Stimulated activated naive CD8-positive, alpha-beta T cell treated with anti-CD3 and anti-CD28 coated beads, Interleukin-15, Interleukin-2, amounts not matched to agents 100 ng/mL and 50 ng/mL, for 24 hours (primary cell): ENCODE data around the gene RFTN2.
"Not testable (repeated sequence)": the region's sequence is repeated elsewhere in the genome, so short reads cannot be mapped to it uniquely, and the experiment has no call there.

ENCODE experiments used
- H3K27ac Mint-ChIP-seq: one replicate; pipeline ENCODE4 v1.8.0; 2021; ENCODE audit warnings: mild to moderate bottlenecking, mixed read lengths
- H3K27me3 Mint-ChIP-seq: one replicate; pipeline ENCODE4 v1.8.0; 2021; ENCODE audit warnings: mixed read lengths
- H3K36me3 Mint-ChIP-seq: one replicate; pipeline ENCODE4 v1.8.0; 2021; ENCODE audit warnings: low read depth, mixed read lengths
- H3K4me1 Mint-ChIP-seq: one replicate; pipeline ENCODE4 v1.8.0; 2021; ENCODE audit warnings: low read depth, mixed read lengths
- H3K4me3 Mint-ChIP-seq: one replicate; pipeline ENCODE4 v1.8.0; 2021; ENCODE audit warnings: mild to moderate bottlenecking, mixed read lengths
- H3K9me3 Mint-ChIP-seq: one replicate; pipeline ENCODE4 v1.8.0; 2021; ENCODE audit warnings: mixed read lengths

RFTN2 gene

DNA sequence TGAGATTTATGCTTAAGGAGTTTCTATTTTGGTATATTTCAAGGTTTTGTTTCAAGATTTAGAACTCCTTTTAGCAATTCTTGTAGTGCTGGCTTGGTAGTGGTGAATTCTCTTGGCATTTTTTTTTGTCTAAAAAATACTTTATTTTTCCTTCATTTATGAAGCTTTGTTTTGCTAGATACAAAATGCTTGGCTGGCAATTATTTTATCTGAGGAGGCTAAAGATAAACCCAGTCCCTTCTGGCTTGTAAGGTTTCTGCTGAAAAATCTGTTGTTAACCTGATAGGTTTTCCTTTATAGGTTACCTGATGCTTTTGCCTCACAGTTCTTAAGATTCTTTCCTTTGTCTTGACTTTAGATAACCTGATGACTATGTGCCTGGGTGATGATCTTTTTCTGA, 24.3 kb upstream of the RFTN2 start:
- not testable (repeated sequence) for H3K4me3 Mint-ChIP-seq, H3K4me1 Mint-ChIP-seq, H3K27me3 Mint-ChIP-seq, H3K9me3 Mint-ChIP-seq, H3K36me3 Mint-ChIP-seq, H3K27ac Mint-ChIP-seq

DNA sequence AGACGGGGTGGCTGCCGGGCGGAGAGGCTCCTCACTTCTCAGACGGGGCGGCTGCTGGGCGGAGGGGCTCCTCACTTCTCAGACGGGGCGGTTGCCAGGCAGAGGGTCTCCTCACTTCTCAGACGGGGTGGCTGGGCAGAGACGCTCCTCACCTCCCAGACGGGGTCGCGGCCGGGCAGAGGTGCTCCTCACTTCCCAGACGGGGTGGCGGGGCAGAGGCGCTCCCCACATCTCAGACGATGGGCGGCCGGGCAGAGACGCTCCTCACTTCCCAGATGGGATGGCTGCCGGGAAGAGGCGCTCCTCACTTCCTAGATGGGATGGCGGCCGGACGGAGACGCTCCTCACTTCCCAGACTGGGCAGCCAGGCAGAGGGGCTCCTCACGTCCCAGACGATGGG, 21.2 kb upstream of the RFTN2 start:
- peaks cover 11% of the 10 kb centered on the region for H3K27me3 Mint-ChIP-seq
- H3K36me3 Mint-ChIP-seq, H3K4me3 Mint-ChIP-seq, H3K4me1 Mint-ChIP-seq, H3K27ac Mint-ChIP-seq, H3K9me3 Mint-ChIP-seq: not testable (repeated sequence)

DNA sequence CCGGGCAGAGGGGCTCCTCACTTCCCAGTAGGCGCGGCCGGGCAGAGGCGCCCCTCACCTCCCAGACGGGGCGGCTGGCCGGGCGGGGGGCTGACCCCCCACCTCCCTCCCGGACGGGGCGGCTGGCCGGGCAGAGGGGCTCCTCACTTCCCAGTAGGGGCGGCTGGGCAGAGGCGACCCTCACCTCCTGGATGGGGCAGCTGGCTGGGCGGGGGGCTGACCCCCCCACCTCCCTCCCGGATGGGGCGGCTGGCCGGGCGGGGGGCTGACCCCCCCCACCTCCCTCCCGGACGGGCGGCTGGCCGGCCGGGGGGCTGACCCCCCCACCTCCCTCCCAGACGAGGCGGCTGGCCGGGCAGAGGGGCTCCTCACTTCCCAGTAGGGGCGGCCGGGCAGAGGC, 20.6 kb upstream of the RFTN2 start:
- not testable (repeated sequence) for H3K36me3 Mint-ChIP-seq, H3K9me3 Mint-ChIP-seq, H3K4me1 Mint-ChIP-seq, H3K27ac Mint-ChIP-seq, H3K4me3 Mint-ChIP-seq, H3K27me3 Mint-ChIP-seq

DNA sequence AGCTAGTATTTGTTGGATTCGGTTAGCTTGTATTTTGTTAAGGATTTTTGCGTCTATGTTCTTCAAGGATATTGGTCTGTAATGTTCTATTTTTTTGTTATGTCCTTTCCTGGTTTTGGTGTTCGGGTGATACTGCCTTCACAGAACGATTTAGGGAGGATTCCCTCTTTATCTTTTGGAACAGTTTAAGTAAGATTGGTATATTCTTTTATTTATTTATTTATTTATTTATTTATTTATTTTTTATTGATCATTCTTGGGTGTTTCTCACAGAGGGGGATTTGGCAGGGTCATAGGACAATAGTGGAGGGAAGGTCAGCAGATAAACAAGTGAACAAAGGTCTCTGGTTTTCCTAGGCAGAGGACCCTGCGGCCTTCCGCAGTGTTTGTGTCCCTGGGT, 19.8 kb upstream of the RFTN2 start:
- not testable (repeated sequence) for H3K4me1 Mint-ChIP-seq, H3K27ac Mint-ChIP-seq, H3K9me3 Mint-ChIP-seq, H3K4me3 Mint-ChIP-seq, H3K36me3 Mint-ChIP-seq, H3K27me3 Mint-ChIP-seq

DNA sequence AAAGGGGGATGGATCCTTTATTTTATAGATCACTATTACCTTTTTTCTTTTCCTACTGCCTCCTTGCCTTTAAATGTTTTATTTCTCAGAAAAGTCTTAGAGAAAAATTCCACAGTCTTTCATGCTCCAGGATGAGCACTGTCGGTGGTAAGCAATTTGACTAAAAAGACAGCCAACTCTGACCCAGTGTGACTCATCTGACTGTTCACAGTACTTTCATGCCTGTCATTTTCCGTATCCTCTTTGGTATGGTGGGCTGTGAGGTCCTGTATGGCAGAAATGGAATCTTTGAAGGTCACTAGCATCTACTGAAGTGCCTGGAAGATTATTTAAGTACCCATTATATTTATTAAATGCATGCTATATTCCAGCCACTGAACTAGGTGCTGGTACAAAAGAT, 2.1 kb upstream of the RFTN2 start:
- peaks cover 9% of the 10 kb centered on the region for H3K4me1 Mint-ChIP-seq
- no peaks in the 10 kb centered on the region for H3K9me3 Mint-ChIP-seq
- no peaks in the 10 kb centered on the region for H3K36me3 Mint-ChIP-seq
- no peak overlapping the region for H3K27ac Mint-ChIP-seq
- H3K27me3 Mint-ChIP-seq = peaks cover 20% of the 10 kb centered on the region
- no peak overlapping the region for H3K4me3 Mint-ChIP-seq

DNA sequence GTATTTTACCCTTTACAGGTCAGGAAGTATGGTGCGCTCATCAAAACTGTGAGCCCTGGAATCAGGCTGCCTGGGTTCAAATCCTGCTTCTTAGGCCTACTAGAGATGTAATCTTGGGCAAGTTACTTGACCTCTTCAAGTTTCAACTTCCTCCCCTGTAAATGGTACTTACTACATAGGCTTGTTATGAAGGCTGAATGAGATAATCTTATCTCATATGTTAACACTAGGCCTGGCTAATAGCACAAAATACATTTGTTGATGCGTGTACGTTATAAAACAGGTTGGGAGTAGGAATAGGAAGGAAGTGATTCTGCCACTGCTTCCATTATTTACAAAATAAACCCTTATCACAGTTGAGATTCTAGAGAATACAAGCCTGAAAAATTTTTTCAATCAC, 1.7 kb upstream of the RFTN2 start:
- Mint-ChIP-seq H3K27ac (no peak overlapping the region), H3K4me3 (no peak overlapping the region), H3K36me3 (no peaks in the 10 kb centered on the region), H3K4me1 (peaks cover 9% of the 10 kb centered on the region), H3K27me3 (peaks cover 24% of the 10 kb centered on the region), H3K9me3 (no peaks in the 10 kb centered on the region)

DNA sequence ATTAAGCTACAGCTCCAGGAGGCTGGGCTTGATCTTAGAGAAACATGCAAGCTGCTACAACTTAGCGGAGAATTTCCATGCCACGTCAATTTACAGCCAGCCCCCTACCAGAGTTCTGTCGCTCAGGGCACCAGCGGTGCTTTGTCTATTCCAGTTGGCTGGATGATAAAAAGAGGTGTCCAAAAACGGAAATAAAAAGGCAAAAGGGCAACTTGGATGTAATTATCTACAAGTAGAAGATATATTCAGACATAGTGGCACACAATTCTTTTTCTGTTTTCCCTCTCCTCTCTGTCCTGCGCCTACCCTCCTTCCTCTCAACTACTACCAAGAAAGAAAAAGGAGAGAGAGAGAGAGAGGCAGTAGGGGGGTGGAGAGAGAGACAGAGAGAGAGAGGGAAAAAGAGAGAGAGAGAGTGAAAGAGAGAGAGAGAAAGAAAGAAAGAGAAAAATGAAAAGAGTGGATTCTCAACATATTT, 363 bp upstream of the RFTN2 start:
- Mint-ChIP-seq H3K36me3 (no peaks in the 10 kb centered on the region), H3K27ac (no peak overlapping the region), H3K9me3 (no peaks in the 10 kb centered on the region), H3K27me3 (peaks cover 24% of the 10 kb centered on the region), H3K4me1 (peaks cover 9% of the 10 kb centered on the region), H3K4me3 (no peak overlapping the region)

DNA sequence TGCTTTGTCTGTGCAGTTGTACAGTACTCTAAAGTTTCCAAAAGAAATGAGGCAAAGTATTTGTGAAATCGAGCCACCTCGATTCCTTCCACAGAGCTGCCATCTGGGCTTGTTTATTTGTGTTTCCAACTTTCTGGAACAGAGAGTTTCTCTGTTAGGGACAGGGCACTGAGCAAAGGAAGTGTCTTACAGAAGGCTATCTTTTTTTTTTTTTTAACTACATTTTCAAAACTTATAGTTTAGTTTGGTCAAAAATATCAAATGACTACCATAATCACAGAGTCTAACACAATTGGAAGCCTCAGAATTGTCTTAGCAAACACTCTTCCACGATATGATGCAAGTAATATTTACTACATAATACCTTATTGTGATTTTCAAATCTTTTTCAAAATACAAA, 796 bp downstream of the RFTN2 start:
- Mint-ChIP-seq H3K27ac (no peak overlapping the region), H3K4me3 (no peak overlapping the region), H3K36me3 (no peaks in the 10 kb centered on the region), H3K4me1 (peaks cover 9% of the 10 kb centered on the region), H3K27me3 (peaks cover 19% of the 10 kb centered on the region), H3K9me3 (no peaks in the 10 kb centered on the region)

DNA sequence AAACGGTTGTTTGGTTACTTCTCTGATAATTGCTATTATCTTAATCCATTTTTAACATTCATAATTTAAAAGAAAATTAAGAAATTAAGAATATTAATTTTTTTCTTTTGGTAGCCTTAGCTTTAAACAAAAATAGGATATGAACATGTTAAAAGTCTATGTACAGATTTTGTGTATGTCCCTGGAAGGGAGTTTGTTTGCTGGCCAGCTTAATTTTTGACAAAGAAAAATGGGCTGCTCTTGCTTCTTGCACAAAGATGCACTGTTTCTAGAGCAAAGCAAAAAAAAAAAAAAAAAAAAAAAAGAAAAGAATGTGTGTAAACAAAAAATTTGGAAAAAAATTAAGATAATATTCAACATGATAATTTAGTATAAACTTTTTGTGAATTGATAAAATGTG, 1.3 kb downstream of the RFTN2 start:
- Mint-ChIP-seq H3K36me3 (no peaks in the 10 kb centered on the region), H3K4me3 (no peak overlapping the region), H3K4me1 (peaks cover 9% of the 10 kb centered on the region), H3K9me3 (no peaks in the 10 kb centered on the region), H3K27ac (no peak overlapping the region), H3K27me3 (peaks cover 18% of the 10 kb centered on the region)

DNA sequence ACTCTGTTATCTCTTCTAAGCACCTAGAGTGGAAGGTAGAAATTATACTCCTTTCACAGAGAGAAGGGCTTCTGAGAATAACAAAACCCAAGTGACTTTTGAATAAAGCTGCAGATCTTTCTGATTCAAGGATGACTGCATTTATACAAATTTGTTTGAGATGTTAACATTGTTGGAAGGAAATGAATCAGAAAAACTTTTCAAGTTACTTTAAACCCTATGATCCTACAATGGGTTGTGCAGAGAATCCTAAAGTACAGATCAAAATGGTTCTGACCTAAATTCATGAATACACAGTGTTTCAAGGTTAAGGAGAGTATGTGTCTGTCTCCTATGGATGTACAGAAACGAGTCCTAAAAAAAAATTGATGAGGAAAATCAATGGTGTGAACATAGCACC, 1.8 kb downstream of the RFTN2 start:
- Mint-ChIP-seq H3K27me3 (peaks cover 18% of the 10 kb centered on the region), H3K36me3 (no peaks in the 10 kb centered on the region), H3K4me1 (peaks cover 9% of the 10 kb centered on the region), H3K27ac (no peak overlapping the region), H3K4me3 (no peak overlapping the region), H3K9me3 (no peaks in the 10 kb centered on the region)

DNA sequence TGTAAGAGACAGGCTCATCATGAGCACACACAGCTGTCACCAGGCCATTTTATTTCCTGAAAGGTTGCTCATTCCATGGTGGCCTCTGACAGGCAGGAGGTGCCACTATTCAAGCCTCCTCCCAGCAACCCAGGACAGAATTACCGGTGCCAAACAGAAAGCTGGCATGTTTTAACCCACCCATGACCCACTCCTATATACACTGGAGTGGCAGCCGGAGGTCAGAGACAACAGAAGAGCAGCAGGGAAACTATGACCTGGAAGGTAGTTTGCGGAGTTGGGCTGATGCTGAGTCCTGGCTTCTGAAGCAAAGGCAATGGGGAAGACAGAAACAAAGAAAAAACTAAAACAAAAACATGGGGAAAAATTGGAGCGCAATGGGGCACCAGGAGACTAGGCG, 2.3 kb downstream of the RFTN2 start:
- H3K9me3 Mint-ChIP-seq = no peaks in the 10 kb centered on the region
- H3K4me1 Mint-ChIP-seq = peaks cover 9% of the 10 kb centered on the region
- peaks cover 16% of the 10 kb centered on the region for H3K27me3 Mint-ChIP-seq

DNA sequence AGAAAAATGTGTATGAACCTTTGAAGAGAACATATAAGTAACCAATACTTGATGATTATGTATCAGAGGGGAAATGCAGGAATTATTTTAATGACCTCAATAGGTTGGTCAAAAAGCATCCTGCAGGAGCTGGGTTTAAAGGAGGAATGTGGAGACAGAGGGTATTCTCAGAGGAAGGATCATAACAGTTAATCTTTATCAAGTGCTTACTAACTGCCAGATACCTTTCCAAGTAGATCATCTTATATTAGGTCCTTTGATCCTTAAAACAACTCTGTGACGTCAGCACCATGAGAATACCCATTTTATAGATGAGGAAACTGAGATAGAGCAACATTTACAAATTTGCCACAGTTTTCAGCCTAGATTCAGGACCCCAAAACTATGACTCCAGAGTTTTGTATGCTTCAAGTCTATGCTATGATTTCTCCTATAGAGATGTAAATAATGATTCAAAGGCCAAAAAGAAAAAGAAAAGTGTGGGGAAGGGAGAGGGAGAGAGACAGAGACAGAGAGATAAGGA, 3.0 kb downstream of the RFTN2 start:
- H3K36me3 Mint-ChIP-seq = no peaks in the 10 kb centered on the region
- peaks cover 14% of the 10 kb centered on the region for H3K27me3 Mint-ChIP-seq
- no peak overlapping the region for H3K27ac Mint-ChIP-seq
- H3K9me3 Mint-ChIP-seq = peaks cover 2% of the 10 kb centered on the region
- H3K4me3 Mint-ChIP-seq = no peak overlapping the region
- H3K4me1 Mint-ChIP-seq = peaks cover 4% of the 10 kb centered on the region

More for the DNA sequence above, 2.3 kb downstream of the RFTN2 start:
- Mint-ChIP-seq H3K36me3 (no peaks in the 10 kb centered on the region), H3K4me3 (no peak overlapping the region), H3K27ac (no peak overlapping the region)

DNA sequence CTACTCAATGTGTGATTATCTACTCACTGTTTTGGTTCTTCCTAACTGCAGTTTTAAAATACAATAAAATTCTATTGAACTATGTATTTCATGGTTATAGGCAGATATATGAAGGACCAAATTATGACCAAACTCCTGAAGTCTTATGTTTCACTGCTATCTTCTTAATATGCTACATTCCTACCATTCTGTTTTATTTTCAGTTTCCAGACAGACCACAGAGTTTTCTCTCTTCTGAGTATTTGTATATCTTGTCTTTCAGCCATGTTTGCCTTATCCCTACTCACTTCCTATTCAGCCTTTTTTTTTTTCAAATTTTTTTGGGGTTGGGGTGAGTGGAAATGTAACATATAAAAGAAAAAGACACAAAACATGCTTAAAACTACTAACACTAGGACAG, 6.3 kb downstream of the RFTN2 start:
- Mint-ChIP-seq H3K27me3 (peaks cover 11% of the 10 kb centered on the region), H3K4me1 (no peaks in the 10 kb centered on the region)

DNA sequence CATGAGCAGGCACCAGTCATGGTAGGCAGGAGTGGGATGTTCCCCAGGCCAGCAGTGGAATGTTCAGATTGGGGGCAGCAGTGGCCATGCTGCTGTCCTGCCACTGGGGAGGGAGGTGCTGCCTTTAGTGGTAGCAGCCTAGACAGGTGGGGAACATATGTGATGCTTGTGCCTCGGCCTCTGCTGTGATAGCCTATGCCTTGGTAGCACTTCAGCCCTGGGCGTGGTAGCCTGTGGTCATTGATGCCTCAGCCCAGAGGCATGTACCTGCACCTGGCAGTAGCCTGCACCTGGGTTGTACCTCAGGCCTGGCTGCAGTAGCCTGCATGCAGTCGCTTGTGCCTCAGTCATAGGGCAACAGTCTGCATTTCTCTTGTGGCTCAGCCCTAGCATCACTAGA, 7.1 kb downstream of the RFTN2 start:
- H3K27ac Mint-ChIP-seq = no peak overlapping the region
- peaks cover 10% of the 10 kb centered on the region for H3K27me3 Mint-ChIP-seq
- H3K9me3 Mint-ChIP-seq = peaks cover 10% of the 10 kb centered on the region
- no peaks in the 10 kb centered on the region for H3K36me3 Mint-ChIP-seq
- H3K4me3 Mint-ChIP-seq = no peak overlapping the region
- H3K4me1 Mint-ChIP-seq = no peaks in the 10 kb centered on the region

More for the DNA sequence above, 6.3 kb downstream of the RFTN2 start:
- Mint-ChIP-seq H3K27ac (no peak overlapping the region), H3K36me3 (no peaks in the 10 kb centered on the region), H3K9me3 (peaks cover 10% of the 10 kb centered on the region), H3K4me3 (no peak overlapping the region)

DNA sequence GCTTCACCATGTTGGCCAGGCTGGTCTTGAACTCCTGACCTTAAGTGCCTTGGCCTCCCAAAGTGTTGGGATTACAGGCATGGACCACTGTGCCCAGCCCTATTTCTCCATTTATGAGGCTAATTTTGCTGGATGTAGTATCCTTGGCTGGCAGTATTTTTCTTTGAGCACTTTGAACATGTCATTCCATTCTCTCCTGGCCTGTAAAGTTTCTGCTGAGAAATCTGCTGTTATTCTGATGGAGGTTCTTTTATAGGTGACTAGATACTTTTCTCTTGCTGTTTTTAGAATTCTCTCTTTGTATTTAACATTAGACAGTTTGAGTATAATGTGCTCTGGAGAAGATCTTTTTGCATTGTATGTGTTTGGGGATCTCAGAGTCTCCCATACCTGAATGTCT, 9.1 kb downstream of the RFTN2 start:
- Mint-ChIP-seq H3K27ac (no peak overlapping the region), H3K9me3 (peaks cover 10% of the 10 kb centered on the region), H3K36me3 (no peaks in the 10 kb centered on the region), H3K4me3 (no peak overlapping the region), H3K27me3 (no peaks in the 10 kb centered on the region), H3K4me1 (no peaks in the 10 kb centered on the region)

DNA sequence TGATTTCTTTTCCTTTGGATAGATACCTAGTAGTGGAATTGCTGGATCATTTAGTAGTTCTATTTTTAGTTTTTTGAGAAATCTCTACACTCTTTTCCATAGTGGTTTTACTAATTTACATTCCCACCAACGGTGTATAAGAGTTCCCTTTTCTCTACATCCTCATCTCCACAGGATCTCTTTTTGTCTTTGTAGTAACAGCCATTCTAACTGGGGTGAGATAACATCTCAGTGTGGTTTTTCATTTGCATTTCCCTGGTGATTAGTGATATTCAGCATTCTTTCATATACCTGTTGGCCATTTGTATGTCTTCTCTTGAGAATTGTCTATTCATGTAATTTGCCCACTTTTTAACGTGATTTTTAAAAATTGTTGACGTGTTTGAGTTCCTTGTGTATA, 13.8 kb downstream of the RFTN2 start:
- Mint-ChIP-seq H3K9me3 (peaks cover 5% of the 10 kb centered on the region), H3K27ac (no peak overlapping the region), H3K4me1 (no peaks in the 10 kb centered on the region), H3K4me3 (no peak overlapping the region), H3K27me3 (no peaks in the 10 kb centered on the region), H3K36me3 (no peaks in the 10 kb centered on the region)
